GM12892 (cell line): ENCODE measurements around the gene ADM2.
A peak's percentile ranks its signal among the peaks of the same experiment; 100 is the strongest.

Experiments used
- POLR2A ChIP-seq: IDR thresholded peaks from 2 replicates; pipeline ENCODE4 v1.6.1; 2011; ENCODE audit warnings: low read depth, low read length, control low read depth
- POLR2AphosphoS5 ChIP-seq: IDR thresholded peaks from 2 replicates; pipeline ENCODE4 v1.6.1; 2011; ENCODE audit warnings: low read depth, low read length, control low read depth
- TAF1 ChIP-seq: IDR thresholded peaks from 2 replicates; pipeline ENCODE4 v1.6.1; 2011; ENCODE audit warnings: low read depth, mild to moderate bottlenecking, control low read depth, low read length, borderline replicate concordance

DNA sequence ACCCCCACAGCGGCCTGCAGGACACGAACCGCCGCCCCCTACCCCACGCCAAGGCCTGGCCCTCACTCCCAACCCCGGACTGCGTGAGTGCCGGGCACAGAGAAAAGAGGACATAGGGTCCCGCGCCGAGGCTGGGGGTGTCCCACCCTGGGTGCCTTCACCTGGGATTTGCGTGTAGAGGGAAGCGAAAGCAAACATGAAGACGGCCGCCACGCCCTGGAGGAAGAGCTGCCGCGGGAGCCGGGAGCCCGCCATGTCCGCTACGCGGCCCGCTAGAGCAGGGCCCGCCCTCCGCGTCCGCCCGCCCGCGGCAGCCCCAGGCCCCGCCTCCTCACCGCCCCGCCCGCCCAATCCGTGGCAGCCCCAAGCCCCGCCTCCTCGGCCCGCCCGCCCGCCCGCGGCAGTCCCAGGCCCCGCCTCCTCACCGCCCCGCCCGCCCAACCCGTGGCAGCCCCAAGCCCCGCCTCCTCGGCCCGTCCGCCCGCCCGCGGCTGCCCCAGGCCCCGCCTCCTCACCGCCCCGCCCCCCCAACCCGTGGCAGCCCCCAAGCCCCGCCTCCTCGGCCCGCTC is 26.2 kb downstream of the ADM2 start, which contains the start of gene LMF2:
- TF ChIP-seq POLR2AphosphoS5 (0 out of 2 replicates have a peak, but pooled peaks have one; percentile 9), POLR2A (peak; percentile 54; the same call in 1 of the 2 replicates), TAF1 (peak; percentile 25; the same call in 1 of the 2 replicates)
